ENCODE results near the gene UBE2E2.

UBE2E2 gene

DNA sequence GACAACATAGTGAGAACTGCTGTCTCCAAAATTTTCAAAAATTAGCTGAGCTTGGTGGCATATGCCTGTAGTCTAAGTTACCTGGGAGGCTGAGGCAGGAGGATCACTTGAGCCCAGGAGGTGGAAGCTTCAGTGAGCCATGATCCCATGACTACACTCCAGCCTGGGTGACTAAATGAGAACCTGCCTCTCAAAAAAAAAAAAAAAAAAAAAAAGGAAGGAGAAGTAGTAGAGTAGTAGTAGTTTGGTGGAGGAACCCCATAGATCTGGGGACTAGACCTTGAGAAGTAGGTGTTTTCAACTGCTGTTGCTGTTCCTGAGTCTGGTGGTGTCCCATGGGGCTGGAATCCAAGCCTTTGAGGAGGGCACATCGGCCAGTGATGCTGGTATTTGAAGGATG lies 38.4 kb upstream of the UBE2E2 start:
- Histone ChIP-seq H3K36me3 (ENCODE audit: insufficient read depth, insufficient read length, low read length) (no peaks in the 10 kb centered on the region), H3K9ac (ENCODE audit: insufficient read length, low read depth) (no peak overlapping the region), H3K27me3 (ENCODE audit: insufficient read depth, insufficient read length) (no peaks in the 10 kb centered on the region), H3K4me3 (ENCODE audit: insufficient read length, low read depth) (no peak overlapping the region), H3K4me1 (ENCODE audit: insufficient read depth, insufficient read length) (no peaks in the 10 kb centered on the region), H3K9me3 (ENCODE audit: insufficient read depth, low read length) (no peaks in the 10 kb centered on the region)
- no peak for DNase-seq (ENCODE audit: low read depth, low spot score)
- TF ChIP-seq YY1 (IDR thresholded peaks at IDR 0.05; ENCODE audit: insufficient read depth, insufficient read length) (no peak), ZNF274 (IDR thresholded peaks at IDR 0.05; ENCODE audit: low read depth, low read length) (no peak), SUZ12 (IDR thresholded peaks at IDR 0.05; ENCODE audit: extremely low read depth, insufficient read depth, insufficient read length) (no peak)

GRCh38 chr3:23165571-23165970 lies 37.6 kb upstream of the UBE2E2 start:
- H3K9me3 ChIP-seq (ENCODE audit: insufficient read depth, low read length): no peaks in the 10 kb centered on the region
- H3K4me3 ChIP-seq (ENCODE audit: insufficient read length, low read depth): no peak overlapping the region
- H3K4me1 ChIP-seq (ENCODE audit: insufficient read depth, insufficient read length): no peaks in the 10 kb centered on the region
- H3K9ac ChIP-seq (ENCODE audit: insufficient read length, low read depth): no peak overlapping the region
- DNase-seq (ENCODE audit: low read depth, low spot score): no peak
- TF ChIP-seq YY1 (IDR thresholded peaks at IDR 0.05; ENCODE audit: insufficient read depth, insufficient read length): no peak
- TF ChIP-seq ZNF274 (IDR thresholded peaks at IDR 0.05; ENCODE audit: low read depth, low read length): no peak
- TF ChIP-seq SUZ12 (IDR thresholded peaks at IDR 0.05; ENCODE audit: extremely low read depth, insufficient read depth, insufficient read length): no peak
- no peaks in the 10 kb centered on the region for H3K36me3 ChIP-seq (ENCODE audit: insufficient read depth, insufficient read length, low read length)
- no peaks in the 10 kb centered on the region for H3K27me3 ChIP-seq (ENCODE audit: insufficient read depth, insufficient read length)

DNA sequence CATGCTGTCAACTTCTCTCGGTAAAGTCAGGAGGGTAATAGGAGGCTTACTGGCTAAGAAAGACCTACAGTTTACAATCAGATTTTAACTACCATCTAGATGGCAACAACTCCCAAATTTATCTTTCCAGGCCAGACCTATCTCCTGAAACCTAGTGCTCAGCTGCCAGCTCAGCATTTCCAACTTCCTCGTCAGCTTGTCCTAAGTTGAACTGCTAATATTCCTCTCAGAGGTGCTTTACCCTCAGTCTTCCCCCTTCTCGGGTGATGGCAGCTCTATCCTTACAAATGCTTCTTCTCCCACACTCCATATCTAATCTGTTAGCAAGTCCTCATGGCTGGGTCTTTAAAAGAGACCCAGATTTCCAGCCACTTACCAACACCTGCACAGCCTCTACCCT lies 36.9 kb upstream of the UBE2E2 start:
- Histone ChIP-seq H3K9ac (ENCODE audit: insufficient read length, low read depth) (no peak overlapping the region), H3K36me3 (ENCODE audit: insufficient read depth, insufficient read length, low read length) (no peaks in the 10 kb centered on the region), H3K4me1 (ENCODE audit: insufficient read depth, insufficient read length) (no peaks in the 10 kb centered on the region), H3K4me3 (ENCODE audit: insufficient read length, low read depth) (no peak overlapping the region), H3K9me3 (ENCODE audit: insufficient read depth, low read length) (no peaks in the 10 kb centered on the region), H3K27me3 (ENCODE audit: insufficient read depth, insufficient read length) (no peaks in the 10 kb centered on the region)
- DNase-seq (ENCODE audit: low read depth, low spot score): no peak
- TF ChIP-seq ZNF274 (IDR thresholded peaks at IDR 0.05; ENCODE audit: low read depth, low read length) (no peak), YY1 (IDR thresholded peaks at IDR 0.05; ENCODE audit: insufficient read depth, insufficient read length) (no peak), SUZ12 (IDR thresholded peaks at IDR 0.05; ENCODE audit: extremely low read depth, insufficient read depth, insufficient read length) (no peak)

- H3K9me3 ChIP-seq (ENCODE audit: insufficient read depth, low read length): no peaks in the 10 kb centered on the region
- no peaks in the 10 kb centered on the region for H3K4me1 ChIP-seq (ENCODE audit: insufficient read depth, insufficient read length)
- DNase-seq (ENCODE audit: low read depth, low spot score): no peak
- H3K27me3 ChIP-seq (ENCODE audit: insufficient read depth, insufficient read length): no peaks in the 10 kb centered on the region
- H3K36me3 ChIP-seq (ENCODE audit: insufficient read depth, insufficient read length, low read length): no peaks in the 10 kb centered on the region
- no peak for TF ChIP-seq ZNF274 (IDR thresholded peaks at IDR 0.05; ENCODE audit: low read depth, low read length)
- no peak for TF ChIP-seq YY1 (IDR thresholded peaks at IDR 0.05; ENCODE audit: insufficient read depth, insufficient read length)
- TF ChIP-seq SUZ12 (IDR thresholded peaks at IDR 0.05; ENCODE audit: extremely low read depth, insufficient read depth, insufficient read length): no peak
- no peak overlapping the region for H3K4me3 ChIP-seq (ENCODE audit: insufficient read length, low read depth)
- no peak overlapping the region for H3K9ac ChIP-seq (ENCODE audit: insufficient read length, low read depth)
Measured at GRCh38 chr3:23166845-23167244, 36.3 kb upstream of the UBE2E2 start.

- no peak for DNase-seq (ENCODE audit: low read depth, low spot score)
- no peak overlapping the region for H3K4me3 ChIP-seq (ENCODE audit: insufficient read length, low read depth)
- no peak for TF ChIP-seq ZNF274 (IDR thresholded peaks at IDR 0.05; ENCODE audit: low read depth, low read length)
- TF ChIP-seq SUZ12 (IDR thresholded peaks at IDR 0.05; ENCODE audit: extremely low read depth, insufficient read depth, insufficient read length): no peak
- TF ChIP-seq YY1 (IDR thresholded peaks at IDR 0.05; ENCODE audit: insufficient read depth, insufficient read length): no peak
- H3K36me3 ChIP-seq (ENCODE audit: insufficient read depth, insufficient read length, low read length): no peaks in the 10 kb centered on the region
- no peaks in the 10 kb centered on the region for H3K9me3 ChIP-seq (ENCODE audit: insufficient read depth, low read length)
- H3K27me3 ChIP-seq (ENCODE audit: insufficient read depth, insufficient read length): no peaks in the 10 kb centered on the region
- no peaks in the 10 kb centered on the region for H3K4me1 ChIP-seq (ENCODE audit: insufficient read depth, insufficient read length)
- H3K9ac ChIP-seq (ENCODE audit: insufficient read length, low read depth): no peak overlapping the region
Measured at GRCh38 chr3:23169551-23169950, 33.6 kb upstream of the UBE2E2 start.

- TF ChIP-seq SUZ12 (IDR thresholded peaks at IDR 0.05; ENCODE audit: extremely low read depth, insufficient read depth, insufficient read length) (no peak), YY1 (IDR thresholded peaks at IDR 0.05; ENCODE audit: insufficient read depth, insufficient read length) (no peak), ZNF274 (IDR thresholded peaks at IDR 0.05; ENCODE audit: low read depth, low read length) (no peak)
- no peaks in the 10 kb centered on the region for H3K36me3 ChIP-seq (ENCODE audit: insufficient read depth, insufficient read length, low read length)
- no peak overlapping the region for H3K9ac ChIP-seq (ENCODE audit: insufficient read length, low read depth)
- no peaks in the 10 kb centered on the region for H3K4me1 ChIP-seq (ENCODE audit: insufficient read depth, insufficient read length)
- no peaks in the 10 kb centered on the region for H3K9me3 ChIP-seq (ENCODE audit: insufficient read depth, low read length)
- no peaks in the 10 kb centered on the region for H3K27me3 ChIP-seq (ENCODE audit: insufficient read depth, insufficient read length)
- H3K4me3 ChIP-seq (ENCODE audit: insufficient read length, low read depth): no peak overlapping the region
- no peak for DNase-seq (ENCODE audit: low read depth, low spot score)
Measured at GRCh38 chr3:23170291-23170690, 32.8 kb upstream of the UBE2E2 start.

DNA sequence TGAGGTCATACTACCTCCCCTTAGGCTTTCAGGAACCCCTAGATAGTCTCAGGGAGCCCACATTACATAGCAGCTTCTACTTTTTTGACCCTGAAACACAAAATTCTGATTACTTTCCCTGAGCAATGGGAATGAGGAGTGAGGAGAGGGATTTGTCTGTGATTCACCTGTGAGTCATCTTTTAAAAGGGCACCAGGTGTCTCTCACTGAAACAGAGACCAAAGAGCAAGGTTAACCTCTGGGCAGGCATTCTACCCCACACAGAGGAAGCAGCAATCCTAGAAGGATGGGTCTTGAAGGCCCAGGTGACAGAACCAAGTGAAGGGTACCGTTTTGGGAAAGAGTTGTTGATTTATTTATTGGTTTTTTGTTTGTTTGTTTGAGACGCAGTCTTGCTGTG lies 31.1 kb upstream of the UBE2E2 start:
- H3K4me3 ChIP-seq (ENCODE audit: insufficient read length, low read depth): no peak overlapping the region
- TF ChIP-seq ZNF274 (IDR thresholded peaks at IDR 0.05; ENCODE audit: low read depth, low read length) (no peak), SUZ12 (IDR thresholded peaks at IDR 0.05; ENCODE audit: extremely low read depth, insufficient read depth, insufficient read length) (no peak), YY1 (IDR thresholded peaks at IDR 0.05; ENCODE audit: insufficient read depth, insufficient read length) (no peak)
- DNase-seq (ENCODE audit: low read depth, low spot score): no peak
- H3K9me3 ChIP-seq (ENCODE audit: insufficient read depth, low read length): no peaks in the 10 kb centered on the region; the same call in 1 of the 2 replicates
- H3K4me1 ChIP-seq (ENCODE audit: insufficient read depth, insufficient read length): no peaks in the 10 kb centered on the region
- H3K27me3 ChIP-seq (ENCODE audit: insufficient read depth, insufficient read length): no peaks in the 10 kb centered on the region
- no peaks in the 10 kb centered on the region for H3K36me3 ChIP-seq (ENCODE audit: insufficient read depth, insufficient read length, low read length)
- H3K9ac ChIP-seq (ENCODE audit: insufficient read length, low read depth): no peak overlapping the region

Measured in NT2/D1 (cell line).